HCT116 (cell line): ENCODE measurements around the gene AMT. TPM values are rescaled to one million over a fixed set of nuclear protein-coding genes. Genes with fewer than 3 reads are reported as not detected.

ENCODE experiments used
- ATAC-seq: fragments of 200-7000 bp; cut with Tn5 transposase; 2 replicates; pipeline ENCODE4 v1.9.1; 2020; ENCODE audit warnings: mild to moderate bottlenecking, moderate library complexity
- BruUV-seq: library from RNA; stranded (reverse); fragments of 400-500 nt; replicated peaks from 2 replicates; lab custom pipeline; 2021; lab: Mats Ljungman, UMichigan
- CTCF ChIA-PET: fragments of 300-600 bp; sonication (Branson Sonifier 250); formaldehyde crosslinking; loops from one replicate; lab custom pipeline; 2021; ENCODE audit warnings: antibody characterized with exemption; lab: Charles Lee
- POLR2A ChIA-PET: fragments of 300-600, 350-600 bp; sonication (Branson Sonifier 250); formaldehyde crosslinking; loops from one replicate; lab custom pipeline; 2021; ENCODE audit warnings: antibody characterized with exemption; lab: Charles Lee
- RAD21 ChIA-PET, 2 experiments: fragments of 300-600 bp; sonication (Branson Sonifier 250); formaldehyde crosslinking; loops; one replicate each; lab custom pipeline; 2023; ENCODE audit warnings: low total read pairs in 2 of 2; ENCODE audit not compliant: uncharacterized antibody in 2 of 2, unreplicated experiment in 2 of 2, low non-redundant PET in 1 of 2; lab: Charles Lee
- DNase-seq: peaks from one replicate; pipeline ENCODE4 v3.0.0-alpha.2; 2010; ENCODE audit warnings: low read depth, low spot score
- H2AFZ ChIP-seq: fragments of 200-600 bp; shearing (Covaris generic), sonication (generic); 2 replicates; pipeline ENCODE4 v1.6.1; 2017; ENCODE audit warnings: low read depth, mixed run types, mixed read lengths, antibody characterized with exemption, low read length; ENCODE audit not compliant: poor library complexity, severe bottlenecking
- H3K27ac ChIP-seq: 2 replicates; pipeline ENCODE4 v1.5.1; 2012; ENCODE audit warnings: low read depth, low read length
- H3K27me3 ChIP-seq: fragments of 200-600 bp; sonication (generic); 2 replicates; pipeline ENCODE4 v1.6.1; 2016; ENCODE audit warnings: mixed run types, low read length, mixed read lengths; ENCODE audit not compliant: insufficient read depth
- H3K36me3 ChIP-seq, 2 experiments: fragments of 200-500 bp in 1 of 2; fragments of 200-600 bp in 1 of 2; sonication (Bioruptor generic) in 1 of 2; sonication (generic) in 1 of 2; 2 replicates each; pipeline versions ENCODE4 v1.5.1 to v1.6.1; 2014 to 2016; ENCODE audit warnings: low read length in 2 of 2, inconsistent platforms in 1 of 2, mixed read lengths in 1 of 2, mixed run types in 1 of 2; ENCODE audit not compliant: insufficient read depth in 2 of 2, control insufficient read depth in 1 of 2
- H3K4me1 ChIP-seq, 2 experiments: fragments of 200-600 bp in 1 of 2; sonication (generic) in 1 of 2; 2 replicates each; pipeline versions ENCODE4 v1.5.1 to v1.6.1; 2012 to 2017; ENCODE audit warnings: low read length in 2 of 2, inconsistent platforms in 1 of 2, mild to moderate bottlenecking in 1 of 2, mixed read lengths in 1 of 2, mixed run types in 1 of 2, moderate library complexity in 1 of 2; ENCODE audit not compliant: insufficient read depth in 2 of 2, control insufficient read depth in 1 of 2
- H3K4me2 ChIP-seq: fragments of 200-600 bp; sonication (generic); 2 replicates; pipeline ENCODE4 v1.6.1; 2017; ENCODE audit warnings: mixed run types, low read length, mixed read lengths
- H3K4me3 ChIP-seq, 2 experiments: fragments of 200-600 bp in 1 of 2; sonication (generic) in 1 of 2; replicated peaks in 1 of 2; 2 replicates each; pipeline ENCODE4 v1.5.1; 2011 to 2016; ENCODE audit warnings: low read length in 2 of 2, control low read depth in 1 of 2, low read depth in 1 of 2, mild to moderate bottlenecking in 1 of 2, mixed read lengths in 1 of 2, mixed run types in 1 of 2
- H3K79me2 ChIP-seq: fragments of 200-600 bp; sonication (generic); 2 replicates; pipeline ENCODE4 v1.6.1; 2017; ENCODE audit warnings: mild to moderate bottlenecking, mixed run types, low read length, moderate library complexity, mixed read lengths; ENCODE audit not compliant: insufficient read depth
- H3K9ac ChIP-seq: fragments of 200-600 bp; sonication (generic); 2 replicates; pipeline ENCODE4 v1.6.1; 2016; ENCODE audit warnings: low read length, mixed read lengths
- H3K9me2 ChIP-seq: fragments of 200-600 bp; sonication (generic), shearing (Covaris generic); 2 replicates; pipeline ENCODE4 v1.6.1; 2017; ENCODE audit warnings: mixed run types, mild to moderate bottlenecking, moderate library complexity; ENCODE audit not compliant: insufficient read depth
- H3K9me3 ChIP-seq, 2 experiments: fragments of 200-500 bp in 1 of 2; fragments of 200-600 bp in 1 of 2; sonication (Bioruptor generic) in 1 of 2; sonication (generic) in 1 of 2; 2 replicates each; pipeline ENCODE4 v1.6.1; 2014 to 2017; ENCODE audit warnings: low read length in 2 of 2, mixed read lengths in 2 of 2, inconsistent platforms in 1 of 2, low read depth in 1 of 2, mild to moderate bottlenecking in 1 of 2, mixed run types in 1 of 2, moderate library complexity in 1 of 2; ENCODE audit not compliant: control insufficient read depth in 1 of 2, insufficient read depth in 1 of 2
- H4K20me1 ChIP-seq: fragments of 200-600 bp; sonication (generic), shearing (Covaris generic); 2 replicates; pipeline ENCODE4 v1.6.1; 2017; ENCODE audit warnings: mixed run types, mild to moderate bottlenecking, moderate library complexity; ENCODE audit not compliant: insufficient read depth
- CBX3 ChIP-seq: IDR thresholded peaks from 2 replicates; pipeline ENCODE4 v1.6.1; 2012; ENCODE audit warnings: low read depth
- CEBPB ChIP-seq: IDR thresholded peaks from 2 replicates; pipeline ENCODE4 v1.6.1; 2012; ENCODE audit warnings: low read depth
- EGR1 ChIP-seq: IDR thresholded peaks from 2 replicates; pipeline ENCODE4 v1.6.1; 2012; ENCODE audit warnings: low read depth
- ELF1 ChIP-seq: IDR thresholded peaks from 2 replicates; pipeline ENCODE4 v1.6.1; 2012; ENCODE audit warnings: low read depth, borderline replicate concordance
- EZH2 ChIP-seq: fragments of 200-600 bp; sonication (generic); IDR thresholded peaks from 2 replicates; pipeline ENCODE4 v1.6.1; 2017; ENCODE audit warnings: antibody characterized with exemption, mixed run types
- JUND ChIP-seq: IDR thresholded peaks from 2 replicates; pipeline ENCODE4 v1.6.1; 2012
- POLR2AphosphoS5 ChIP-seq: IDR thresholded peaks from 2 replicates; pipeline ENCODE4 v1.6.1; 2011; ENCODE audit warnings: mild to moderate bottlenecking, low read depth, low read length, moderate library complexity
- RAD21 ChIP-seq: IDR thresholded peaks from 2 replicates; pipeline ENCODE4 v1.6.1; 2012; ENCODE audit warnings: low read depth, mild to moderate bottlenecking
- SP1 ChIP-seq: IDR thresholded peaks from 2 replicates; pipeline ENCODE4 v1.6.1; 2012; ENCODE audit warnings: low read depth
- ZFX ChIP-seq: fragments of 450-650 bp; IDR thresholded peaks from 2 replicates; pipeline ENCODE4 v1.6.1; 2017
- ZNF274 ChIP-seq: fragments of 200-500 bp; sonication (Bioruptor generic); IDR thresholded peaks from 2 replicates; pipeline ENCODE4 v1.6.1; 2014; ENCODE audit warnings: mild to moderate bottlenecking, low read depth, low read length, inconsistent platforms
- intact Hi-C: fragments of 100-400 bp; cut with micrococcal nuclease; formaldehyde crosslinking; loops from 2 replicates; pipeline ENCODE4 v1.10.0; 2022
- total RNA-seq: library from RNA; stranded (reverse); gene quantifications from one replicate; pipeline ENCODE4 v1.2.1, GENCODE V29; 2021; ENCODE audit not compliant: unreplicated experiment
- TF ChIP-seq, protein P1 (sequence below): IDR thresholded peaks from 2 replicates; pipeline ENCODE4 v1.6.1; 2012
- TF ChIP-seq, protein P2 (sequence below), 3 experiments: fragments of 200-600 bp in 1 of 3; sonication (generic) in 1 of 3; IDR thresholded peaks in 2 of 3; conservative IDR thresholded peaks in 1 of 3; 2 replicates each; pipeline ENCODE4 v1.5.1; 2012 to 2017; ENCODE audit warnings: low read depth in 2 of 3, low read length in 2 of 3, antibody characterized with exemption in 1 of 3, borderline replicate concordance in 1 of 3, control low read depth in 1 of 3, mild to moderate bottlenecking in 1 of 3, mixed read lengths in 1 of 3, mixed run types in 1 of 3, moderate library complexity in 1 of 3; ENCODE audit not compliant: insufficient read depth in 1 of 3
- TF ChIP-seq, protein P3 (sequence below): IDR thresholded peaks from 2 replicates; pipeline ENCODE4 v1.6.1; 2011; ENCODE audit warnings: mild to moderate bottlenecking, low read length, moderate library complexity; ENCODE audit not compliant: insufficient replicate concordance; ENCODE audit errors: extremely low read depth
- TF ChIP-seq, protein P4 (sequence below): IDR thresholded peaks from 2 replicates; pipeline ENCODE4 v1.6.1; 2012; ENCODE audit warnings: low read depth

The AMT gene
- total RNA-seq, 1 experiment from 2014 or later: 4.8 TPM

DNA sequence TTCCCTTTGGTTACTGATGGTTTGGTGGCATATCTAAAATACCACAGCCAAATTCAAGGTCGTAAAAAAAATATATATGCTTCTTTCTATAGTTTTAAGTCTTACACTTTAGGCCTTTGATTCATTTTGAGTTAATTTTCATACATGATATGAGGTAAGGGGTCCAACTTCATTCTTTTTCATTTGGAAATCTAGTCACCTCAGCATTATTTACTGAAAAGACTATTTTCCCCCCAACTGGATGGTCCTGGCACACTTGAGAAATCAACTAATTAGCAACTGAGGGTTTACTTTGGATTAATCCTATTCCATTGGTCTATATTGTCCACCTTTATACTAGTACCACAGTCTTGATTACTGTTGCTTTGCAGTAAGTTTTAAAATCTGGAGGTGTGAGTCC is 36.7 kb downstream of the AMT start:
- TF ChIP-seq, protein P1, sequence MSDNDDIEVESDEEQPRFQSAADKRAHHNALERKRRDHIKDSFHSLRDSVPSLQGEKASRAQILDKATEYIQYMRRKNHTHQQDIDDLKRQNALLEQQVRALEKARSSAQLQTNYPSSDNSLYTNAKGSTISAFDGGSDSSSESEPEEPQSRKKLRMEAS: no peak
- TF ChIP-seq CBX3 (no peak), ZNF274 (no peak), RAD21 (no peak), ELF1 (no peak), SP1 (no peak), ZFX (no peak), JUND (no peak), POLR2AphosphoS5 (no peak), EZH2 (no peak), CEBPB (no peak), EGR1 (no peak)
- TF ChIP-seq, protein P2, sequence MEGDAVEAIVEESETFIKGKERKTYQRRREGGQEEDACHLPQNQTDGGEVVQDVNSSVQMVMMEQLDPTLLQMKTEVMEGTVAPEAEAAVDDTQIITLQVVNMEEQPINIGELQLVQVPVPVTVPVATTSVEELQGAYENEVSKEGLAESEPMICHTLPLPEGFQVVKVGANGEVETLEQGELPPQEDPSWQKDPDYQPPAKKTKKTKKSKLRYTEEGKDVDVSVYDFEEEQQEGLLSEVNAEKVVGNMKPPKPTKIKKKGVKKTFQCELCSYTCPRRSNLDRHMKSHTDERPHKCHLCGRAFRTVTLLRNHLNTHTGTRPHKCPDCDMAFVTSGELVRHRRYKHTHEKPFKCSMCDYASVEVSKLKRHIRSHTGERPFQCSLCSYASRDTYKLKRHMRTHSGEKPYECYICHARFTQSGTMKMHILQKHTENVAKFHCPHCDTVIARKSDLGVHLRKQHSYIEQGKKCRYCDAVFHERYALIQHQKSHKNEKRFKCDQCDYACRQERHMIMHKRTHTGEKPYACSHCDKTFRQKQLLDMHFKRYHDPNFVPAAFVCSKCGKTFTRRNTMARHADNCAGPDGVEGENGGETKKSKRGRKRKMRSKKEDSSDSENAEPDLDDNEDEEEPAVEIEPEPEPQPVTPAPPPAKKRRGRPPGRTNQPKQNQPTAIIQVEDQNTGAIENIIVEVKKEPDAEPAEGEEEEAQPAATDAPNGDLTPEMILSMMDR (IDR thresholded peaks at IDR 0.05 in 2 of 3, conservative IDR thresholded peaks at IDR 0.05 in 1 of 3; ENCODE audit: borderline replicate concordance in 1 of 3, insufficient read depth in 1 of 3, low read depth in 2 of 3, low read length in 2 of 3): no peak
- TF ChIP-seq, protein P3, sequence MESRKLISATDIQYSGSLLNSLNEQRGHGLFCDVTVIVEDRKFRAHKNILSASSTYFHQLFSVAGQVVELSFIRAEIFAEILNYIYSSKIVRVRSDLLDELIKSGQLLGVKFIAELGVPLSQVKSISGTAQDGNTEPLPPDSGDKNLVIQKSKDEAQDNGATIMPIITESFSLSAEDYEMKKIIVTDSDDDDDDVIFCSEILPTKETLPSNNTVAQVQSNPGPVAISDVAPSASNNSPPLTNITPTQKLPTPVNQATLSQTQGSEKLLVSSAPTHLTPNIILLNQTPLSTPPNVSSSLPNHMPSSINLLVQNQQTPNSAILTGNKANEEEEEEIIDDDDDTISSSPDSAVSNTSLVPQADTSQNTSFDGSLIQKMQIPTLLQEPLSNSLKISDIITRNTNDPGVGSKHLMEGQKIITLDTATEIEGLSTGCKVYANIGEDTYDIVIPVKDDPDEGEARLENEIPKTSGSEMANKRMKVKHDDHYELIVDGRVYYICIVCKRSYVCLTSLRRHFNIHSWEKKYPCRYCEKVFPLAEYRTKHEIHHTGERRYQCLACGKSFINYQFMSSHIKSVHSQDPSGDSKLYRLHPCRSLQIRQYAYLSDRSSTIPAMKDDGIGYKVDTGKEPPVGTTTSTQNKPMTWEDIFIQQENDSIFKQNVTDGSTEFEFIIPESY: no peak
- TF ChIP-seq, protein P4, sequence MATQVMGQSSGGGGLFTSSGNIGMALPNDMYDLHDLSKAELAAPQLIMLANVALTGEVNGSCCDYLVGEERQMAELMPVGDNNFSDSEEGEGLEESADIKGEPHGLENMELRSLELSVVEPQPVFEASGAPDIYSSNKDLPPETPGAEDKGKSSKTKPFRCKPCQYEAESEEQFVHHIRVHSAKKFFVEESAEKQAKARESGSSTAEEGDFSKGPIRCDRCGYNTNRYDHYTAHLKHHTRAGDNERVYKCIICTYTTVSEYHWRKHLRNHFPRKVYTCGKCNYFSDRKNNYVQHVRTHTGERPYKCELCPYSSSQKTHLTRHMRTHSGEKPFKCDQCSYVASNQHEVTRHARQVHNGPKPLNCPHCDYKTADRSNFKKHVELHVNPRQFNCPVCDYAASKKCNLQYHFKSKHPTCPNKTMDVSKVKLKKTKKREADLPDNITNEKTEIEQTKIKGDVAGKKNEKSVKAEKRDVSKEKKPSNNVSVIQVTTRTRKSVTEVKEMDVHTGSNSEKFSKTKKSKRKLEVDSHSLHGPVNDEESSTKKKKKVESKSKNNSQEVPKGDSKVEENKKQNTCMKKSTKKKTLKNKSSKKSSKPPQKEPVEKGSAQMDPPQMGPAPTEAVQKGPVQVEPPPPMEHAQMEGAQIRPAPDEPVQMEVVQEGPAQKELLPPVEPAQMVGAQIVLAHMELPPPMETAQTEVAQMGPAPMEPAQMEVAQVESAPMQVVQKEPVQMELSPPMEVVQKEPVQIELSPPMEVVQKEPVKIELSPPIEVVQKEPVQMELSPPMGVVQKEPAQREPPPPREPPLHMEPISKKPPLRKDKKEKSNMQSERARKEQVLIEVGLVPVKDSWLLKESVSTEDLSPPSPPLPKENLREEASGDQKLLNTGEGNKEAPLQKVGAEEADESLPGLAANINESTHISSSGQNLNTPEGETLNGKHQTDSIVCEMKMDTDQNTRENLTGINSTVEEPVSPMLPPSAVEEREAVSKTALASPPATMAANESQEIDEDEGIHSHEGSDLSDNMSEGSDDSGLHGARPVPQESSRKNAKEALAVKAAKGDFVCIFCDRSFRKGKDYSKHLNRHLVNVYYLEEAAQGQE: no peak

More for the DNA sequence above, 36.7 kb downstream of the AMT start:
- ATAC-seq (no peak), DNase-seq (no peak)
- no peaks in the 10 kb centered on the region; a peak in 1 of 4 replicates for H3K36me3 ChIP-seq
- no peaks in the 10 kb centered on the region for H3K9me3 ChIP-seq
- intact Hi-C loops: no loop called here
- ChIA-PET POLR2A (no interaction called here), CTCF (no interaction called here), RAD21 (no interaction called here)
- H3K4me1 ChIP-seq: peaks cover 0 to 16% of the 10 kb centered on the region in 2 experiments; a peak in 2 of 4 replicates
- no peak overlapping the region for H3K9ac ChIP-seq
- no peaks in the 10 kb centered on the region for H3K9me2 ChIP-seq
- H4K20me1 ChIP-seq: peaks cover 29% of the 10 kb centered on the region; the same call in 1 of the 2 replicates
- H3K27me3 ChIP-seq: no peaks in the 10 kb centered on the region
- no peak overlapping the region for H3K27ac ChIP-seq
- H3K79me2 ChIP-seq: peaks cover 99% of the 10 kb centered on the region
- no peak overlapping the region for H3K4me3 ChIP-seq
- BruUV-seq: no TSS peak
- no peak overlapping the region for H2AFZ ChIP-seq
- H3K4me2 ChIP-seq: no peak overlapping the region
